SU-DHL-6 (cell line): ENCODE measurements around the gene ATP5PO.

Experiments used
- H2AFZ ChIP-seq: fragments of 200-600 bp; sonication (generic); 2 replicates; pipeline ENCODE4 v1.6.1; 2014; ENCODE audit warnings: low read depth, mild to moderate bottlenecking, moderate library complexity, mixed read lengths, antibody characterized with exemption, low read length; ENCODE audit not compliant: severe bottlenecking
- H3F3A ChIP-seq: fragments of 200-600 bp; shearing (Covaris generic); 2 replicates; pipeline ENCODE4 v1.6.0; 2016; ENCODE audit warnings: antibody characterized with exemption, mild to moderate bottlenecking; ENCODE audit not compliant: insufficient read depth
- H3K27ac ChIP-seq: fragments of 200-600 bp; sonication (generic); 2 replicates; pipeline ENCODE4 v1.5.1; 2016; ENCODE audit warnings: low read depth, mild to moderate bottlenecking, low read length, moderate library complexity, mixed read lengths
- H3K27me3 ChIP-seq: fragments of 200-600 bp; sonication (generic), shearing (Covaris generic); 2 replicates; pipeline ENCODE4 v1.6.0; 2014; ENCODE audit warnings: mild to moderate bottlenecking, low read length
- H3K36me3 ChIP-seq: fragments of 200-600 bp; sonication (generic); 2 replicates; pipeline ENCODE4 v1.6.1; 2014; ENCODE audit warnings: mild to moderate bottlenecking, low read length, mixed read lengths
- H3K4me2 ChIP-seq: fragments of 300-600, 200-600 bp; shearing (Covaris generic), sonication (generic); 2 replicates; pipeline ENCODE4 v1.6.0; 2014; ENCODE audit warnings: low read length, low read depth, mild to moderate bottlenecking; ENCODE audit not compliant: poor library complexity, severe bottlenecking
- H3K4me3 ChIP-seq: fragments of 200-600 bp; sonication (generic); 2 replicates; pipeline ENCODE4 v1.5.1; 2014; ENCODE audit warnings: antibody characterized with exemption, low read length, mild to moderate bottlenecking, mixed read lengths; ENCODE audit not compliant: insufficient read depth, poor library complexity, severe bottlenecking
- H3K79me2 ChIP-seq: fragments of 200-600 bp; sonication (generic); 2 replicates; pipeline ENCODE4 v1.6.1; 2014; ENCODE audit warnings: mild to moderate bottlenecking, low read length, moderate library complexity; ENCODE audit not compliant: insufficient read depth
- H3K9ac ChIP-seq: fragments of 200-600 bp; sonication (generic); 2 replicates; pipeline ENCODE4 v1.7.0; 2014; ENCODE audit warnings: mild to moderate bottlenecking, low read length
- H3K9me2 ChIP-seq: fragments of 200-600 bp; sonication (generic); replicated peaks from 2 replicates; pipeline ENCODE4 v1.6.1; 2014; ENCODE audit warnings: low read length; ENCODE audit not compliant: insufficient read depth
- H3K9me3 ChIP-seq: fragments of 200-600 bp; sonication (generic); 2 replicates; pipeline ENCODE4 v1.6.1; 2014; ENCODE audit warnings: low read length, mixed read lengths; ENCODE audit not compliant: insufficient read depth
- H4K20me1 ChIP-seq: fragments of 200-600 bp; sonication (generic); 2 replicates; pipeline ENCODE4 v1.6.1; 2014; ENCODE audit warnings: low read depth, mild to moderate bottlenecking, antibody characterized with exemption, low read length, moderate library complexity, mixed read lengths
- CTCF ChIP-seq: fragments of 200-600 bp; sonication (generic); IDR thresholded peaks from one replicate; pipeline ENCODE4 v1.5.1; 2017; ENCODE audit warnings: antibody characterized with exemption, mild to moderate bottlenecking, low read length, moderate library complexity; ENCODE audit not compliant: insufficient read depth, poor library complexity, severe bottlenecking
- EZH2phosphoT487 ChIP-seq: fragments of 200-600 bp; sonication (generic), shearing (Covaris generic); conservative IDR thresholded peaks from 2 replicates; pipeline ENCODE4 v1.6.1; 2018; ENCODE audit warnings: mild to moderate bottlenecking, antibody characterized with exemption, low read length, moderate library complexity, mixed read lengths

Gene ATP5PO

GRCh38 chr21:33914188-33914587, 1.4 kb downstream of the ATP5PO start:
- no peaks in the 10 kb centered on the region for H4K20me1 ChIP-seq
- no peak overlapping the region for H2AFZ ChIP-seq
- H3K27ac ChIP-seq = no peak overlapping the region
- H3F3A ChIP-seq = no peaks in the 10 kb centered on the region
- TF ChIP-seq EZH2phosphoT487 (no peak), CTCF (no peak)
- H3K9me2 ChIP-seq = no peaks in the 10 kb centered on the region
- H3K9me3 ChIP-seq = no peaks in the 10 kb centered on the region
- peak overlapping the region; percentile 88 for H3K4me2 ChIP-seq
- H3K27me3 ChIP-seq = no peaks in the 10 kb centered on the region
- H3K4me3 ChIP-seq = peak overlapping the region; percentile 92
- H3K79me2 ChIP-seq = peaks cover 26% of the 10 kb centered on the region
- H3K9ac ChIP-seq = peak overlapping the region; percentile 90
- H3K36me3 ChIP-seq = peaks cover 10% of the 10 kb centered on the region; the same call in 1 of the 2 replicates

- H3F3A ChIP-seq = no peaks in the 10 kb centered on the region
- peaks cover 29% of the 10 kb centered on the region; the same call in 1 of the 2 replicates for H3K36me3 ChIP-seq
- H3K27me3 ChIP-seq = no peaks in the 10 kb centered on the region
- no peaks in the 10 kb centered on the region for H4K20me1 ChIP-seq
- peaks cover 21% of the 10 kb centered on the region for H3K79me2 ChIP-seq
- no peak overlapping the region for H2AFZ ChIP-seq
- no peaks in the 10 kb centered on the region for H3K9me3 ChIP-seq
- TF ChIP-seq EZH2phosphoT487 (no peak), CTCF (no peak)
- H3K4me3 ChIP-seq = no peak overlapping the region
- no peak overlapping the region for H3K9ac ChIP-seq
- no peak overlapping the region for H3K27ac ChIP-seq
- no peaks in the 10 kb centered on the region for H3K9me2 ChIP-seq
- H3K4me2 ChIP-seq = no peak overlapping the region
These were observed 5.8 kb downstream of the ATP5PO start for GRCh38 chr21:33909756-33910155.

GRCh38 chr21:33908760-33909159, 6.8 kb downstream of the ATP5PO start:
- Histone ChIP-seq H3K27me3 (no peaks in the 10 kb centered on the region), H3K4me3 (no peak overlapping the region), H3K9ac (no peak overlapping the region), H3K27ac (no peak overlapping the region), H3K4me2 (no peak overlapping the region), H3K36me3 (peaks cover 29% of the 10 kb centered on the region; the same call in 1 of the 2 replicates), H4K20me1 (no peaks in the 10 kb centered on the region), H3K79me2 (peaks cover 11% of the 10 kb centered on the region), H3K9me3 (no peaks in the 10 kb centered on the region), H3F3A (no peaks in the 10 kb centered on the region), H2AFZ (no peak overlapping the region), H3K9me2 (no peaks in the 10 kb centered on the region)
- TF ChIP-seq CTCF (no peak), EZH2phosphoT487 (no peak)
